DMS 273 (cell line): Measurements from ENCODE around the gene MUC20.
"Not testable (repeated sequence)": the region's sequence is repeated elsewhere in the genome, so short reads cannot be mapped to it uniquely, and the experiment has no call there.

ENCODE experiments used
- DNase-seq: peaks from one replicate; lab custom pipeline; 2025; ENCODE audit not compliant: unreplicated experiment; lab: John Stamatoyannopoulos, UW

Gene MUC20

DNA sequence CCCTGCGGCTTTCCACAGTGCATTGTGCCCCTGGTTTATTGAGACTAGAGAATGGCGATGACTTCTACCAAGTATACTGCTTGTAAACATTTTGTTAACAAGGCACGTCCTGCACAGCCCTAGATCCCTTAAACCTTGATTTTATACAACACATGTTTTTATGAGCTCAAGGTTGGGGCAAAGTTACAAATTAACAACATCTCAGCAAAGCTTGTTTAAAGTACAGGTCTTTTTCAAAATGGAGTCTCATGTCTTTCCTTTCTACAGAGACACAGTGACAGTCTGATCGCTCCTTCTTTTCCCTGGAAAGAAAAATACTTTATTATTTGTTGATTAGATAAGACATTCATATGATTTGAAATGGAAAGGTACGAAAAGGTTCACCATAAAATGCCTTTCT is 8.0 kb downstream of the MUC20 start:
- DNase-seq: not testable (repeated sequence)

GRCh38 chr3:195729476-195730251 is 8.9 kb downstream of the MUC20 start:
- DNase-seq: no peak

- no peak for DNase-seq
Observed at GRCh38 chr3:195731356-195731905, 10.7 kb downstream of the MUC20 start.

DNA sequence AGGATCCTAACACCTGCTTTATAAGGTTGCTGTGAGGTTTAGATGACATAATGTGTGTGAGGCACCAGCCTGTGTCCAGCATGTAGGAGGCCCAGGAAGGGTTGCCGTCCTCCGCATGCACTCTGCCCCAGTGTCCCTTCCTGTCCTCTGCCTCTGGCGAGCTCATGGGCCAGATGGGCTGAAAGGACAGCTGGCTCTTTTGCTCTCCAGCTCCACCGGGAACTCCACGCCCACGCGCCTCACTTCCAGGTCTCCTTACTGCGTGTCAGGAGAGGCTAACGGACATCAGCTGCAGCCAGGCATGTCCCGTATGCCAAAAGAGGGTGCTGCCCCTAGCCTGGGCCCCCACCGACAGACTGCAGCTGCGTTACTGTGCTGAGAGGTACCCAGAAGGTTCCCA is 12.2 kb downstream of the MUC20 start:
- no peak for DNase-seq

GRCh38 chr3:195735036-195735695 is 14.4 kb downstream of the MUC20 start:
- no peak for DNase-seq

DNA sequence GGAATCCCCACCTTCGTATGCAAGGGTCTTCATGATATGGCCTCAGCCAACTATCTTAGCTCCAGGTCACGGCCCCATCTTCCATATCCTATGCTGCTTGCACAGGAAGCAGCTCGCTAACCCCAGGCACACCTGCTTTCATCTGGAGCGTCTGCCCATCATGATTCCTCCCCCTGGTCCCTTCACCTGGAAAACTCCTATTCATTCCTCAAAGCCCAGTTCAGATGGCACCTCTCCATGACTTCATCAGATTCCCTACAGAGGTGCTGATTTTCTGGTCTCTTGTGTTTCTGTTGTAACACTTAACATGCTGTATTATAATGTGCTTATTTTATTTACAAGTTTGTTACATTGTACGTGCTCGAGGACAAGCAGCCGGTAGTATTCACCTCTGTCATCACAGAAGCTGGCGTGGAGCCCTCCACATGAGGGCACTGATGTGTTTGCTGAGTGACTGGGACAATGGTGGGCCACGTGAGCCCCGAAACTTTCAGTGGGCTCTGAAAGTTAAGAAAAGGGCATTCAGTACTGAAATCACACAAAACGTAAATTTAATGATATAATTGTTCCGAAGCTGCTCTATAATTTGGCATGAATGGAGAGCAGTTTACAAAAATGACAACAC is 16.2 kb downstream of the MUC20 start:
- no peak for DNase-seq

- DNase-seq: not testable (repeated sequence)
Observed at GRCh38 chr3:195737782-195738181, 17.0 kb downstream of the MUC20 start.

- no peak for DNase-seq
Observed at GRCh38 chr3:195738274-195739044, 17.7 kb downstream of the MUC20 start.

DNA sequence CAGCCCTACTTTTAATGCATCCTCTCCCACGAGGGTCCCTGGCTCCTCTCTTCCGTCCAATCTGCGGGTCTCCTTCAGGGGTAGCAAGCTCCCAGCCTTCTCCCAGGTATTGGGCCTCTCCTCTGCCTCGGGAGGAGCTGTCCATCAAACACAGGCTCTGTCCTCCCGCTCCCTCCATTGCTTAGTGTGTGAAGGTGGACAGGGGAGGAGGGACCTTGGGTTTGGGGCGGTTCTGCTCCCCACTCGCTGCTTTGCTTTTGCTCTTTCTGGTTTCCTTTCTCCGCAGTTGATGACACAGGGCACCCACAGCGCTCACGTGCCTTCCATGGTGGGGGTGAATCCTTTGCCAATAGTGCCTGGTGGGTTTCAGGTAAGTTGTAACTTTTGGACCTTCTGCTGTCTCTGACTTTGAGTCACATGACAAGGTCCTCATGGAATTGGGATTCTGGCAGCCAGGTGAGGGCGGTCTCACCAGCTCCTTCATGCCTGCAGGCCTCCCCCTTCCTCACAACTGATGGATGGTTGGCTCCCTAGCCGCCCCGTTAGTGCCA is 18.9 kb downstream of the MUC20 start:
- DNase-seq: no peak

DNA sequence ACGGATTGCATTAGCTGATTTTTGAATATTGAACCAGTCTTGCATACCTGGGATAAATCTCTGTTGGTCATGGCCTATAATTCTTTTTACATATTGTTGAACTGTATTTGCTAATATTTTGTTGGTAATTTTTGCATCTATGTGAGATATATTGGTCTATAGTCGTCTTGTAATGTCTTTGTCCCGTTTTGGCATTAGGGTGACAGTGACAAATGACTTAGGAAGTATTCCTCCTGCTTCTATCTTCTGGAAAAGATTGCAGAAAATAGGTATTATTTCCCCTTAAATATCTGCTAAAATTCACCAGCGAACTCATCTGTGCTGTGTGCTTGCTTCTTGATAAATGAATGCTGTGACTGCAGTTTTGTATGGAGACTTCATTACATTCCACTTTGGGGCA is 23.7 kb downstream of the MUC20 start:
- no peak for DNase-seq

DNA sequence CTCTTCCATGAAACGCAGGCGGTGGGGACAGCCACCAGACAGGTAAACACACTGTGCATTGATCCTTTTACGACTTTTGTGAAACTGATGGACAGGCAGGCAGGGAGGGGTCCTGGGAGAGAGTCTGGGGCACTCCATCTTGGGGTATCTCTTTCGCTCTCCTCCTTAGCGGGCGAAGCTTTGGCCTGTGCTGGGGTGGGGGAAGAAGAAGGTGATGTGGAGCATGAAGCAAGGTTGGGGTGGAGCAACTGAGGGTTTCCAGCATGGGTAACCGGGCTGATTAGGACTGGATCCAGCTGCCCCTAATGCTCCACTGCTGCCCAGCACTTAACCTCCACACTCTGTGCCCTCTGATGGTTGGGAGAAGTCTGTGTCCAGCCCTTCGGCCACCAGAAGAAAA is 25.6 kb downstream of the MUC20 start:
- no peak for DNase-seq

DNA sequence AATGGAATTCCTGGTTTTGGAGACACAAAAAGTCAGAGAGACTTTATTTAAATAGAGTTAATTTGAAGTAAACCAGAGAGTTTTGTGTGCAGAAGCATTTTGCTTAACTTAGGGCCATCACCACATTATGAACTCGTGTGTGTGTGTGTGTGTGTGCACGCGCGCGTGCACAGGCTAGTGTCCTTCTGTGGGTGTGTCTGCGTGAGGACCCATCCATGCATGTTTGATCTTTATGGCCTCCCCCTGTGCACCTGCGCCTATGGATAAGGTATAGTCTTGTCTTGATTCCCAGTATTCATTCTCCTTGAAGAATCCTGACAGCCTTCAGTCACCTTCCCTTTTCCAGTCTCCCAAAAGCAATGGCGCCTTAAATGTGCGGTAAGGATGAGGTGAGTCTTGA is 26.0 kb downstream of the MUC20 start:
- no peak for DNase-seq

GRCh38 chr3:195748661-195749060 is 27.9 kb downstream of the MUC20 start:
- DNase-seq: no peak

- DNase-seq: not testable (repeated sequence)
Observed at GRCh38 chr3:195749101-195749500, 28.3 kb downstream of the MUC20 start.

DNA sequence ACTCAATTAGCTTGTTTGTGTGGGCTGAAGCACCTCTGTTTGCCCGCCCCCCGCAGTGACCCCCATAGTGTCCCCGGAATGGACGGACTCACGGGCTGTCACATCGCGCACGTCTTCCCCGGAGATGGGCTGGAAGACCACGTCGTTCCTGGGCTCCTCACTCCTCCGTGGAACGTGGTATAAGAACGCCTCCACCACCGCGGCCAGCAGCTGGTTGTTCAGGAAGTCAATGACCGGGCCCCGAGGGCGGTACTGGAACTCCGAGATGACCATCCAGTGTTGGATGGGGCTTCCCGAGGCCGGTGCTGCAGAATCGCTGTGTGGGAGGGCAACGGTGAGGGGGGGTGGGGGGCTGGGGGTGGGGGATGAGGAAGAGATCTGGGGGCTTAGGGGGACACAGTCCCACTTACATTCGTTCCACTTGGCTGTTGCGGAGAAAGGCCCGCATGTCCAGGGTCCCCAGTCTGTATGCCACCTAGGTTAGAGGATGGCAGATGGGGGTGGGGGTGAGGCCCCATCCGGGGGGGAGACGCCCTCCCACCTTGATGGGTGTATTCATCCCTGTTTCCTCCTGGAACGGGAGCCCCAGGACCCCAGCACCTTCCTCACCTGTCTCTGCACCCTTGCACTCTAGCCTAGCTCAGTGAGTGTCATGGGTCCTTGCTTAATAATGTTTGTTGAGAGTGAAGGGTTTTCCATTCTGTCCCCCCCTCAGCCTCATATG is 30.2 kb downstream of the MUC20 start:
- DNase-seq: no peak

GRCh38 chr3:195751560-195751959 is 30.8 kb downstream of the MUC20 start:
- DNase-seq: no peak

GRCh38 chr3:195752066-195752465 is 31.3 kb downstream of the MUC20 start:
- no peak for DNase-seq

DNA sequence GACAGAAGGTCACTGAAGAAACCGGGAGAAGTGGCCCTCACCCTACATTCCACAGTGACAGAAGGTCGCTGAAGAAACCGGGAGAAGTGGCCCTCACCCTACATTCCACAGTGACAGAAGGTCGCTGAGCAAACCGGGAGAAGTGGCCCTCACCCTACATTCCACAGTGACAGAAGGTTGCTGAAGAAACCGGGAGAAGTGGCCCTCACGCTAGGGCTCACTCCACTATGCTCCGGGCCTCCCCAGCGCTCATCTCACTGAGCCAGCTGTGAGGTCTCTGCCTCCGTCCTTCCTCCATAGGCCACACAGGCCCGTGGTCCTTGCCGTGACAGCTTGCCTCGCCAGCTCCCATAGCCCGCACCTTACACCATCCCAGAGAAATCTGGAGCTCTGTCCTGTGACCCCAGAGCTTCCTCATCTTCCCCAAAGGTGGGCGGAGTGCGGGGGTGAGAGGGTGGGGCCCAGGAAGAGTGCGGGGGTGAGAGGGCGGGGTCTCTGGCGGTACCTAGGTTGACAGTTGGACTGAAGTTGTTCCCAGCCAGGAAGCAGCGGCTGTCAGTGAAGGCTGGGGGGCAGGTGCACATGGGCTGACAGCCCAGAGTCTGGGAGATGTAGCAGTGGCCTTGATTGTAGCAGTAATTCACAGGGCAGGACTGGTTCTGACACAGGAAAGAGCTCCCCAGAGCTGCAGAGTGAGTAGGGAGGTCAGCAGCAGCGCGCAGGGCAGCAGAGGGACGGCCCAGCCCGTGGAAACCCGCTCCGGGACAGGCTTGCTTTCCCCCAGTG is 32.0 kb downstream of the MUC20 start:
- no peak for DNase-seq

DNA sequence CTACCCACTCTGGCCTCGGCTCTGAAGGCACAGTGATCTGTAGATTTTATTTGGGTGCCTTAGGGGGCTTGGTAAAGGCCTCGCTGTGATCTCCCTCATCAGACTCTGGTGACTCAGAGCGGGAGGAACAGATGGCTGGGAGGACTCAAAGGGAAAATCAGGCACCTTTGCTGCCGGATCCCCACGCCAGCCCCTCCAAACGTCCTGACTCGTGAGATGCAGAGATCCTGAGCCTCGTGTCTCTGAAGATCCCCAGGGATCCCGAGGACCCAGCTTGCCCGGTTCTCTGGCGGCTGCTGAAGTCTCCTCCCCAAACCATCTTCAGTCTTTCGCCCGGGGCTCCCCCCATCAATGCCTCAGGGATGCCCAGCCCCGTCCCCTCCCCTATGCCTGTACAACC is 32.8 kb downstream of the MUC20 start:
- DNase-seq: peak; percentile 64
